HG02943 (cell line): ENCODE data around the gene LRRC23.
A peak's percentile ranks its signal among the peaks of the same experiment; 100 is the strongest.
"Not testable (repeated sequence)": the region's sequence is repeated elsewhere in the genome, so short reads cannot be mapped to it uniquely, and the experiment has no call there.

ENCODE experiments used
- ATAC-seq: cut with Tn5 transposase; IDR thresholded peaks from one replicate; pipeline ENCODE4 v1.9.1; 2021; ENCODE audit warnings: mild to moderate bottlenecking, low read depth, moderate library complexity; ENCODE audit not compliant: unreplicated experiment

Gene LRRC23, protein sequence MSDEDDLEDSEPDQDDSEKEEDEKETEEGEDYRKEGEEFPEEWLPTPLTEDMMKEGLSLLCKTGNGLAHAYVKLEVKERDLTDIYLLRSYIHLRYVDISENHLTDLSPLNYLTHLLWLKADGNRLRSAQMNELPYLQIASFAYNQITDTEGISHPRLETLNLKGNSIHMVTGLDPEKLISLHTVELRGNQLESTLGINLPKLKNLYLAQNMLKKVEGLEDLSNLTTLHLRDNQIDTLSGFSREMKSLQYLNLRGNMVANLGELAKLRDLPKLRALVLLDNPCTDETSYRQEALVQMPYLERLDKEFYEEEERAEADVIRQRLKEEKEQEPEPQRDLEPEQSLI

GRCh38 chr12:6904280-6905276, at the start of gene LRRC23:
TSS of gene LRRC23 (plus strand) at chr12:6904822. CDS start at chr12:6905634, 812 bp downstream.
- ATAC-seq: peak; percentile 81

GRCh38 chr12:6855322-6855721, 49.3 kb upstream of the LRRC23 start:
- no peak for ATAC-seq

DNA sequence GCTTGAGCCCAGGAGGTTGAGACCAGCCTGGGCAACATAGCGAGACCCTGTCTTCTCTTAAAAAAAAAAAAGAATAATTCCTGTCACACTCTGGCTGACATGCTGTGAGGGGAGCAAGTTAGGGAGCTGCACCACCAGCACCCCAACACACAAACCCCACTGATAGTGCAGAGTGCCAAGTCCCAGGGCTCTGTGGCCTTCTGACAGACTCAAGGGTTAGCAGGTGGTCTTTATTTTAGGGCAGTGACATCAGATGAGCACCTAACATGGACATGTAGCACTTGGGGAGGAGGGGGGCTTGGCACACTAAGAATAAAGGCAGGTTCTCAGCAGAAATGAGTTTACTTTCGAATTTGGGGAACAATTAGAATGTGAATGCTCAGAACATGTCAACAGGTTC, 45.8 kb upstream of the LRRC23 start:
- no peak for ATAC-seq

- no peak for ATAC-seq
Observed at GRCh38 chr12:6860116-6860515, 44.5 kb upstream of the LRRC23 start.

DNA sequence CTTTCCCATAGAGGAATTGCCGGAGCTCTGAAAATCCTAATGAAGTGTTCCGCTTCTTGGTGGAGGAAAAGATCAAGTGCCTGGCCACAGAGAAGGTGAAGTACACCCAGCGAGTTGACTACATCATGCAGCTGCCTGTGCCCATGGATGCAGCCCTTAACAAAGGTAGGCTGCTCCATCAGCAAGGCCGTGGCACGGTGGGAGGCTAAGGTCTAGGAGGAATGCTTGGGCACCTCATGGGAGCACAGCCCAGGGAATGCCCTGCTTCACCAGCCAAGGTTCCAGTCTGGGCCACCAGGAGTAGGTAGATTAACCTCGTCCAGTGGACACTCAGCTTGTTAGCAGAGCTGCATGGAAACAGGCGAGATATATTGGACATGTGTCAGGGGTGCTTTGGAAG, 43.7 kb upstream of the LRRC23 start:
- ATAC-seq: no peak

DNA sequence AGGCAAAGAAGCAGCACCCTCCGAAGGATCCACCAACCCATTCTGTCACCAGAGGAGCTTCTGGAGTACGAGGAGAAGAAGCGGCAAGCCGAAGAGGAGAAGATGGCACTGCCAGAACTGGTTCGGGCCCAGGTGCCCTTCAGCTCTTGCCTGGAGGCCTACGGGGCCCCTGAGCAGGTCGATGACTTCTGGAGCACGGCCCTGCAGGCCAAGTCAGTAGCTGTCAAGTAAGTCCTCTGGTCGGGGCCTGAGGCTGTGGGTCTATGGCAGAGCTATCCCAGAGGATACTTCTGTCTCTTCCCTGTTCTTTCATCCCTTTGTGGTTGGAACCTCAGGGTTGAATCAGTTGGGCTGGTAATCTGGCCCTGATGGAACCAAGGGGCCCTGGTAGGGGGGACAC, 43.2 kb upstream of the LRRC23 start:
- no peak for ATAC-seq

- no peak for ATAC-seq
Observed at GRCh38 chr12:6863033-6863432, 41.6 kb upstream of the LRRC23 start.

DNA sequence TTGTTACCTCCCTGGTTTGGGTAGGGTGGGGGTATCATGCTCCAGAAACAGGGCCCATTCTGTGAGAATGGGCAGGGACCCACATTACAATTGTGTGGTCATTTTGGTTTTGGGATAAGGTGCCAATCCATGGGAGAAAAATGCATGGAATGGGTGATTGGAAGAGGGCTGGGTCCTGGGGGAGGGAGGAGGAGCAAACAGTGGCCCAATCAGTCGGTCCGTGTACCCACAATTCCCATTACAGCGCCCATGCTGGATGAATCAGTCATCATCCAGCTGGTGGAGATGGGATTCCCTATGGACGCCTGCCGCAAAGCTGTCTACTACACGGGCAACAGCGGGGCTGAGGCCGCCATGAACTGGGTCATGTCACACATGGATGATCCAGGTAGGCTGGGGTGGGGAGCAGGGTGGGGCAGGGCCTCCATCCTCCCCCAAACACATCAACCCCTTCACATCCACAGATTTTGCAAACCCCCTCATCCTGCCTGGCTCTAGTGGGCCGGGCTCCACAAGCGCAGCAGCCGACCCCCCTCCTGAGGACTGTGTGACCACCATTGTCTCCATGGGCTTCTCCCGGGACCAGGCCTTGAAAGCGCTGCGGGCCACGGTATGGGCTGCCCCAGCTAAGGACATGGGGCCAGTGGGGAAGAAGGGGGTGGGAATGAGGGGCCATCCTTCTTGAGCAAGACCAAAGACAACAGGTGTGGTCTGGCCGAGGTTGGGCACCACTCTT, 40.9 kb upstream of the LRRC23 start:
- ATAC-seq: no peak

- not testable (repeated sequence) for ATAC-seq
Observed at GRCh38 chr12:6865307-6865706, 39.3 kb upstream of the LRRC23 start.

DNA sequence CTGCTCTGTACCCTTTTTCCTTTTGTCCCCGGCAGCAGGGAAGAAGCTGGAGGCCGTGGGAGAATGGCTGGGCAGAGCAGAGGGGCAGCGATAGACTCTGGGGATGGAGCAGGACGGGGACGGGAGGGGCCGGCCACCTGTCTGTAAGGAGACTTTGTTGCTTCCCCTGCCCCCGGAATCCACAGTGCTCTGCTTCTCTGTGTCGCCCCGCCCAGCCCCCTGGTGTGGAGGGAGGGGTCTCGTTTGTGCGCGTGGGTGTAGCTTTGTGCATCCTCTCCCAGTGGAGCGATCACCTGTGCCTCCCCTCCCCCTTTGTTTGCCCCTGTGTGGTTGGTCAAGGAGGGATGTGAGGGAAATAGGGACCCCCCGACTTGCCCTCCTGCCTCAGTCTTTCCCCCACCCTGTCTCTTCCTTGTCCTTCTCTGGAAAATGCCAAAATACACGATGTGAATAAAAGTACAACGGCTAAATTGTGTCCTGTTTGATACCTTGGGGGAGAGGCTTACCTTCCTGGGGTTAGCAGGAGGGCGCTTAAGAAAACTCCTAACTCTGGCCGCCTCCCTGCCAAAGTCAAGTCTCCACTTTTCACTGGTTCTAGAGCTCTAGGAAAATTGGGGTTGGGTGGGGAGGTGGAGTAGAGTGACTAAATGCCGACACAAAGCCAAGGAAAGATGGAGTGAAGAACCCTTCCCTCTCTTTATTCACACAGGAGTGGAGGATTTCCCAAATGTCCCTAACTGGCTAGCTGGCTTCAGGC, 38.3 kb upstream of the LRRC23 start:
- no peak for ATAC-seq

DNA sequence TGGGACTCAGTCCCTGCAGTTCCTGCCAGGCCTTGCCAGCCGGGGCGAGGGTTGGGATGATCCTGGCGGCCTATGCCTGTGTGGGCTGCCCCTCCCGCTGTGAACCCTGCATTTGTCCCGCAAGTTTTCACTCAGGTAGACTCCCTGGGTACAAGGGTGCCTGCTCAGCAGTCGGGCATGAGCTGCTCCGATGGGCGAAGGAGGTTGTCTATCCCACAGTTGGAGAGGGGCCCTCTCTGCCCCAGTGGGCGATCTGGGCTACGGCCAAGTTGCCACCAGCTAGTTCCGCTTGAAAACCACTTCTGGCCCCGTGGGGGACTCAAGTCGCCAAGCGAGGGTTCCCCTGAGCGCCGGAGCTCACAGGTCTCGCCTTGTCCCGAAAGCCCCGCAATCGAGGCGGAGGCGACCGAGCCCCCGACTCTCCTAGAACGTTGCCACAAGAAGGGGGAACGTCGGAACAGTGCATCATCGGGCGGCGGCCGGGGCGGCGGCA, 37.7 kb upstream of the LRRC23 start:
- ATAC-seq: peak; percentile 20

DNA sequence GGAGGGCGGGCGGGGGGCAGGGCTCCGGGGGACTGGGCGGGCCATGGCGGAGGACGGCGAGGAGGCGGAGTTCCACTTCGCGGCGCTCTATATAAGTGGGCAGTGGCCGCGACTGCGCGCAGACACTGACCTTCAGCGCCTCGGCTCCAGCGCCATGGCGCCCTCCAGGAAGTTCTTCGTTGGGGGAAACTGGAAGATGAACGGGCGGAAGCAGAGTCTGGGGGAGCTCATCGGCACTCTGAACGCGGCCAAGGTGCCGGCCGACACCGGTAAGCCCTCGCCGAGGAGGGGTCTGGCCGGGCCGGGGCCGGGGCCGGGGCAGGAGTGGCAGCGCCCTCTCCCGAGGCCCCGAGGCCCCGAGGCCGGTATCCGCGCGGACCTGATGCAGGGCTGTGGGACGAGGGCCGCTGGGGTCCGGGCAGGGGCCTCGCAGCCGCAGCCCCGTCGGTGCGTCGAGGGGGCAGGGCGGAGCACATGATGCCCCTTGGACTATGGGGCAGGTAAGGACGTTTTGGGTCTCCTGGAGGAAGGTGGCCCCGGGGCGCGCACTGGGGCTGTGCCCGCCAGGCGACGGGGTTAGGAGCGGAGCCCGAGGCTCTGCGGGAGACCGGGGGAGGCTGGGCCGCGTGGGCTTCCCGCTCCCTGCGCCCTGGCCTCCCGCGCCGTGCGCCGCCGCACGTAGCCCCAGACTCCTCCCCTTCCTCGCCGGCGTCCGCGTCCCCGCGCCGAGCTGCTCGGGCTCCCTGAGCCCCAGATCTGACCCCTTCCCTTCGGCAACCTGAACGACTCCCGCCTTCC, 37.0 kb upstream of the LRRC23 start, which contains the start of gene TPI1:
Gene TPI1 (plus strand): TSS at position 119 of the 798 bp plus-strand sequence. CDS start 36 bp downstream, at position 155.
- peak; percentile 50 for ATAC-seq

DNA sequence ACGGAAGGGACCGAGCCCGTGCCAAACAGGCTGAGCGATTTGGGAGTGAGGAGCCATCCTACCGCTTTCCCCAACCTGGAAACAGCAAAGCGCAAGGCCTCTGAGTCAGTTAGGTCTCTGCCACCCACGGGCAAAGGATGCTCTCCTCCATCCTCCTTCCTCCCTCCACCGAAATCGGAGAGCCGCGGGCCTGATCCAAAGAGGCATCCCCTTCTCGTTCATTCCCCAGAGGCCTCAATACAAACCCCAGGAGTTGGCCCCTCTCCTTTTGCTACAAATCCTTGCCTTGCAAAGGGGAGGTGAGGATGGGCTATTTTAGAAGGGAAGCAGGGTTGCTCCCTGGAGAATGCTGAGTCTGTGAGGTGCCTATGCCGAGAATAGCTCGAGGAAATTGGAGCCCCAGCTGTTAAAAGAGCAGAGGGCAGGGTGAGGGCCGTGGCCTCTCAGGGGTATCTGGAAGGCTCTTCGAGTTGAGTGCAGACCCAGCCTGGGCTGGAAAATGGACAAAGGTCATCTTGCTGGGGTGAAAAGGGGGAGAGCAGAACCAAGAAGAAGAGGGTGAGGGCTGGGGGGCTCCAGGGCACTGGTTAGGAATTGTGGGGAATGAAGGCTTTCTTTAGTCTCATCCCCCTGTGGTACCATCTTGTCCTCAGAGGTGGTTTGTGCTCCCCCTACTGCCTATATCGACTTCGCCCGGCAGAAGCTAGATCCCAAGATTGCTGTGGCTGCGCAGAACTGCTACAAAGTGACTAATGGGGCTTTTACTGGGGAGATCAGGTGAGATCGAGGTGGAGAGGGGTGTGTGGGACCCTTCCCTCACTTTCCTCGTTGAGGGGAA, 36.2 kb upstream of the LRRC23 start:
- no peak for ATAC-seq

- ATAC-seq: no peak
Observed at GRCh38 chr12:6869049-6870021, 35.3 kb upstream of the LRRC23 start.

DNA sequence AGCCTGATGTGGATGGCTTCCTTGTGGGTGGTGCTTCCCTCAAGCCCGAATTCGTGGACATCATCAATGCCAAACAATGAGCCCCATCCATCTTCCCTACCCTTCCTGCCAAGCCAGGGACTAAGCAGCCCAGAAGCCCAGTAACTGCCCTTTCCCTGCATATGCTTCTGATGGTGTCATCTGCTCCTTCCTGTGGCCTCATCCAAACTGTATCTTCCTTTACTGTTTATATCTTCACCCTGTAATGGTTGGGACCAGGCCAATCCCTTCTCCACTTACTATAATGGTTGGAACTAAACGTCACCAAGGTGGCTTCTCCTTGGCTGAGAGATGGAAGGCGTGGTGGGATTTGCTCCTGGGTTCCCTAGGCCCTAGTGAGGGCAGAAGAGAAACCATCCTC, 34.3 kb upstream of the LRRC23 start:
- not testable (repeated sequence) for ATAC-seq

GRCh38 chr12:6871052-6871957, 33.3 kb upstream of the LRRC23 start:
- ATAC-seq: no peak
